GOT3 (cell line): ENCODE data around the gene FAM83F.

Source experiments
- DNase-seq: peaks from one replicate; lab custom pipeline; 2025; ENCODE audit warnings: mixed read lengths; lab: John Stamatoyannopoulos, UW

Gene FAM83F

DNA sequence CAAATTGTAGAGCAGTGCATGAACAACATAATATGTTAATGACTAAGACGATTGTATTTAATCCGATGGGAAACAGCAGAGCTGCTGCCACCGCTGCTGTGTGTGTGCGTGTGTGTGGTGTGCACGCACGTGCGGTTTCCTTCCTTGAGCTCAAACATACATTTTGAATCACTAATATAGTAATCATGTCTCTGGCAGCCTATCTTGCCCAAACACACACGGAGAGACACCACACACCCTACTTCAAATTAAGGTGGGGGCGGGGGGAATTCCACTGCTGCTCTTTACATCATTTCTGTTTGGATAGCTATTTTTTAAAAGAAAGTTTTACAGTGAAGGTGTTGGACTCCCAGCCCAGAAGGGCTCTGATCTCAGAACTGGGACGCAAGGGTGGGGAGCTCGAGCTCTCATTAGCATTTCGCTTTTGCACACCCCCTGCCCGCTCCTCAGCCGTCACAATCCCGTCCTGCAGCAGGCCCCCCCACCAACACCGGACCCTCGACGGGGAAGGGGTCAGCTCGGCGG is 651 bp upstream of the FAM83F start:
- DNase-seq, result no peak

DNA sequence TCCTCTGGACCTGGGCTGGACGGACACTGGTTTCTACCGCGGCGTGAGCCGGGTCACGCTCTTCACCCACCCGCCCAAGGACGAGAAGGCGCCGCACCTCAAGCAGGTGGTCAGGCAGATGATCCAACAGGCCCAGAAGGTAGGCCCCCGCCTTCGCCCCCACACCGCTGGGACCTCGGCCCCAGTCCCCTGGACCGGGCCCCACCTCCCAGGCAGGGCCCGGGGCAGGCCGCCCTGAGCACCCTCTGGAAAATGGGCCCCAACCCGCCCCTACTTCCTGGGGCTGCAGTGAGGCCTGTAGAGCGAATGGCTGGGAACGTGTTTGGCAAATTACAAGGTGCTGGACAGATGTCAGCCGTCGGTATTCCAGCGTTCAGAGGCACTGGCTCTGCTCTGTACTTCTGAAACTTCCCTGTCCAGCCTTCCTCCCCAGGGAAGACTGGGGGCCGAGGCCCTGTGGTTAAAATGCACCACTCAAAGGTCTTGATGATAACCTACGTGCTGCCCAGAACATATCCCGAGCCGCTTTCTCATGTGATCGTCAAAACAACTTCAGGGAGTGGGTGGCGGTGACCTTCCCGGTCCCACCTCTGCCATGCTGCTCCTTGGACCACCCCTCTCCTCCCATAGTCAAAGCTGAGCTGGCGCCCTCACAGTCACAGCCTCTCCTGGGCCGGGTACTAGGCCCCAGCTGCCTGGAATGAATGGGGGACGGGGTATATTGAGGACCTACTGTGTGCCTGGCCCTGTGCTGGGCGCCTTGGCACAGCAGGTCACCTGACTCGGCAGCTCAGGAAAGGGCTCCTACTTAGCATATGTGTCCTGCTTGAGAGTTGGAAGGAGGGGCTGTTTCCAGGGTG is 869 bp downstream of the FAM83F start:
- no peak for DNase-seq

DNA sequence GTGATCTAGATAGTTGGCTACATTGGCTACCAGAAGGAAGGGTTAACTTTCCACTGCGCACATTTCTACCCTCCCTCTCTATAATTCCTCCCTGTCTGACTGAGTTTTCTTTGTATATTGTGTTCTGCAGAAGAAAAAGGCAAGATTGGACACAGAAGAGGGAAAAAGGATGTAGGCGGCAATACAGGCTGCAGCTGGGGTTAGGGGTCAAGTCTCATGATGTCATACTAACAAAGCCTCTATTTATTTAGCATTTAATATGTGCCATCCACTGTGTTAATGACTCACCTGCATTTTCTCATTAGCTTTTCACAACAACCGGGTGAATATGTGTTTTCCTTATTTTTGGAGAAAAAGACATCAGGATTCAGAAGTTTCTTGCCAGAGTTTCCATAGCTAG is 2.0 kb downstream of the FAM83F start:
- DNase-seq, result no peak

DNA sequence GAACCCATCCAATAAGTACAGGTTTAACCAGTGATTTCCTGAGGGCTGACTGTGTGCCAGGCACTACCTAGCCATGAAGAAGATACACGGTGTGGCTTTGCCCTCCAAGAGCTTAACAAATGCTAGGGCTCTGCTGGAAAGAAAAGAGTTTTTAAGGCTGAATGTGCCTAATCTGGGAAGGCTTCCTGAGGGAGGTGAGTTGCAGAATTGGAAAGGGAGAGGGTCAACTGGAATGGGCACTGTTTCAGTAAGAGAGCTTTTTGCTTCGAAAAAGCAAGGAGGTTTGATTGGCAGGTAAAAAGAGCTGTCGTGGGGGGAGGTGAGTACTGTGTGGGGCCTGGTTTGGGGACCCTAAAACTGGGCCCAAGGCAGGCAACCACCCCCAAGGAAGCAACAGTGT is 2.7 kb downstream of the FAM83F start:
- DNase-seq, result no peak

DNA sequence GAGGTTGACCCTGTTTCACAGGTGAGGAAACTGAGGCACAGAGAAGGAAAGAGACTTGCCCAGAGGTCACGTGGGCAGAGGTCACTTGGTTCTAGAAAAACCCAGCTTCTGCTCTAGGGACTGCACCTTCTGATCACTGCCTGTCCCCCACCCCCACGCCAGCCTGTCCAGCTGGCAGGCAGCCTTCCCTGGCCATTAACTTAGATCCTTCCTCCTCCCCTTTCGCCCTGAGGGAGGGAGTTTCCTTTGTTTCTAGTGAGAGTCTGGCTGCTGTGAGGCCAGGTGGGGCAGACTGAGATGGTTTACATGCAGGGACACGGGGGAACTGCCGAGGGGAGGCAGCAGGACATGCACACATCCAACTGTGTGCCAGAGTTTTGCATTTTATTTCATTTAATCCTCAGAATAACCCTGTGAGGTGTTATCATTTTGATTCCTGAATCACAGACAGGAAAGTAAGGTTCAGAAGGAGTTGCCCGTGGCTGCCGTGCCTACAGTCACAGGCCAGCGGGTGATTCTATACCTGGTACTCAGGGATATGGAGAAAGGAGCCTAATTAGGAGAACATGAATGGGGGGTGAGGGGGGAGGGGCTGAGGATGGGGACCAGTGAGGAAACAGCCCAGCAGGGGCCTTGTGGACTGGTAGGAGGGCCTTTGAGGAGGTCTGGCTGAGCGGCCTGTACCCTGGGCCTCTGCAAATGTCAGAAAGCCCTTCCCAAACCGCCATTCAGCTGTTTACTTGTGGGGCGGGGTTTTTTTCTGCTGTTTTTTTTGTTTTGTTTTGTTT is 3.4 kb downstream of the FAM83F start:
- no peak for DNase-seq

DNA sequence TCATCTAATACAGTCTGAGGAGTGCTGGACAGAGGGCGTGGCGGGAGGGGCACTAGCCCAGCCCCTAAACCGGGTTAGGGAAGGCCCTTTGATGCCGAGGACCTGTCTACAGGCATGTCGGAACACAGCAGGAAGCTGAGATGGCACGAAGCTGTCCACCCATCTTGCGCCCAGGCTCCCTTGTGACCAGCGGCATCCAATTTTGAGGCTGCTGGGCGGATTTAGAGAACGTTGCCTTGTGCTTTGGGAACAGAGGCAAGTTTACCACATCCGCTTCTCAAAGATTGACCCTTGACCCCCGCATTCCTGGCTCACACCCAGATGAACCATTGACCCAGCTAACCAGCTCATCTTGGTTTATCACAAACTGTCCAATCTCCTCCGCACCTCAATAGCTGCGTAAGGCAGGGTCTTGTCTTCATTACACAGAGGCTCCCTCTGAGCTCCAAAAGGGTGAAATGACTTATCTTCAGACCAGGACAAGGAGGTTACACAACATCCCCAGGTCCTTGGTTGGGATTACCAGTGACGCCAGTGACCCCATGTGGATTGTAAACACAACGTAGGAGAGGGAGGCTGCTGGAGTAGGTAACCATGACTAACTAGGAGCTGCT is 4.5 kb downstream of the FAM83F start:
- DNase-seq, result no peak

DNA sequence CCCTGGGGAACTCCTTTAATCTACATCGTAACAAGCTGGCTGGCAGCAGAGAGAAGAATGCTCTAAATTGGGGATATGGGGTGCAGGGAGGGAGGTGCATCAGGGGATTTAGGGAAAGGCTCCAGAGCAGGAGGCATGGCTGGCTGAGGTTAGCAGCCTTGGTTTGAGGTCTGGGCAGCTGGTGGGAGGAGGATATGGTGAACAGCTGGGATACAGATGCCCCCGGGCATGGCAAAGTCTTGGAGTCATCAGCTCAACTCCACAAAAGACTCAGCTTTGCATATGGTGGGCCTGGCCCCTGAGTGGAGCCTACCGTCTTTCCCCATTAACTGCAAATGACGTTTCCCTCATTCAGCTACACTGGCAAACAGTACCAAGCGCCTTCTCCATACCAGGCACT is 5.4 kb downstream of the FAM83F start:
- DNase-seq, result no peak

DNA sequence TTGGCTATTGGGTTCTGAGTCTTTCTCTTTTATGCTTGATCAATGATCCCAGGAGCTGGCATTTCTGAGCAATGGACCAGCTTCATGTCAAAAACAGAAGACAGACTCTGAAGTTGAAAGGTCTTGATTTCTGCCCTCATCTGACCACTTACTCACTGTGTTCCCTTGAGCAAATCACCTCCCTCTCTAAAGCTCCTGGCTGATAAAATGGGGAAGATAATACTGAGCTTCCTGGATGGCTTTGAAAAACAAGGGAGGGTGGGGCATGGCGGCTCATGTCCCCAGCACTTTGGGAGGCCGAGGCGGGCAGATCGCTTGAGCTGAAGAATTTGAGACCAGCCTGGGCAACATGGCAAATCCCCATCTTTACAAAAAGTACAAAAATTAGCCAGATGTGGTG is 6.4 kb downstream of the FAM83F start:
- DNase-seq, result no peak

DNA sequence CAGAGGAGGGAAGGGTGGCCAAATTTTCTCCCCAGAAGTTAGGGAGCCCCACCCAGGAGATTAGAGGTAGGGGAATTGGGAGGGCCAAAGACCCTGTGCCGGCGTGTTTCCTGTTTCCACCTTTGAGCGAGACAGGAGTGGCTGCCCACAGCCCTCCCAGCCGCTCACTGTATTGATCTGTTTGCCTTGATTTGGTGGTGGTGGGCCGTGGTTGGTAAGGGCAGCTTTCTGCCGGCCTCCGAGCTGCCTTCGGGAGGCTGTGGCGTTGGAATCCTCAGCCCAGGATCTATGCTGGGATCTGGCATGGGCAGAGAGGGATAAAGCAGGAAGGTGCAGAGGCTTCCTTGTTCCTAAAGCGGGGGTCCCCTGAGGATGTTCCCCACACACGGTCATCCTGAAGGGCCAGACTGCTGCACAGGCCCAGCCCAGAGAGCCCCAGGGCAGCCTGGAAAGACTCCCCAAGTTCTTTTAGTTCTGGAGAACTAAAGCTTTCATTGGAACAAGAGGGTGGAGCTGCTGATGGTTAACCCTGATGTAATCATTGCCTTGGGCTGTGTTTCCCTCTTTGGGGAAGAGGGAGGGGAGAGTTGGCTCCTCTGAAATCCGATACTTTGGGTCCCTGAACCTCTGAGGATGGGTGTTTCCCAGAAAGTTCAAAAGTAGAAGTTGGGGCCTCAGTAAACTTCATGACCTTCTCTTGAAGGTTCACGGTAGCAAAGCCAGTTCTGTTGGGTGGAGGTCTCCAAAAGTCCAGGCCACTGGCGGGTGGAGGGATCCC is 7.2 kb downstream of the FAM83F start:
- DNase-seq, result no peak

DNA sequence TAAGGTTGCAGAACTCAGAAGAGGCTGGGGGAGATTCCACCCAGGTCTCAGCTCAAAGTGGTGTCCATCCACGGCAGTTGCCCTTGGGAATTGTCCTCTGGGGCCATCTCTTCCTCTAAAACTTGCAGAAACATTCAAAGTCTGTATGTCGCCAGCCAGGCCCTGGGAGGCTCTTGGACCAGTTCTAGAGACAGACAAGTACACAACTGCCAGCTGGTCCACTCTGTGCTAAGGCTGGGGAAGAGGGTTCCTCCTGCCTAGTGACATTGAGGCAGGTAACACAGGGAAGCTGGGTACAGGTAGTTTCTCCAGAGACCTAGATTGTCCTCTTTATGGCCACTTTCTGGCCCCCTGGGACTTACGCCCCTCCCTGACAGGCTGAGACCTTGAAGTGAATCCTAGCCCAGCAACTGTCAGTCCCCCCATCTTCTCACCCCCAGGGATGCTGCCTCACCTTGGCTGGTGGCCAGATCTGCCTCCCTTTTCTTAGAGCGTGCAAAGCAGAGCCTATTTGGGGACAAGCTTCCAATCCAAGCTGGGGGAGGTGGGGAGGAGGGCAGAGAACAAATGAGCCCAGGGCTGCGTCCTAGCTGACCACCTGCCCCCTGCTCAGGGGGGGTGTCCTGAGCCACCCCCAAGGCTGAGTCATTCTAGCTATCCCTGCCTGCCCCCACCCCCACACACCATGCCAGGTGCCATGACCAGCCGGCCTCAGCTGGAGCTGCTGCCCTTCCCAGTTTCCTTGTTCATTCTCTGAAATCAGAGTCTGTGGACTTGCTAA is 8.4 kb downstream of the FAM83F start:
- DNase-seq, result no peak

DNA sequence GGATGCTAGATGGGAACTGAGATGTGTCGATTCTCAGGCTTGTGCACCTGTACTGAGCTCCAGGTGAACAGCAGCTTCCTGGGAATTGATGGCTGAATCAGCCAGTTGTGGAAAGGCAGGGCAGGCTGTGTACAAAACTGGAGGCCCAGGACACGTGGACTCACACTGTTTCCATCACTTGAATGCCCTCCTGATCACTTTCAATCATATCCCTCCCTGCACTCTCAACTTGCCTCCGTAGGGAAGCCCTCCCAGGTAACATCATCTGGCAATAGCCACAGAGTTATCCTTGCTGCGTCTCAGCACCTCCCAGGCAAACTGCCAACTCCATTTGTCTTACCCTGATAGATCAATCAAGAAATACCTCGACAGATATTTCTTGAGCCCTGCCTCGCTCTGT is 10.1 kb downstream of the FAM83F start:
- no peak for DNase-seq

DNA sequence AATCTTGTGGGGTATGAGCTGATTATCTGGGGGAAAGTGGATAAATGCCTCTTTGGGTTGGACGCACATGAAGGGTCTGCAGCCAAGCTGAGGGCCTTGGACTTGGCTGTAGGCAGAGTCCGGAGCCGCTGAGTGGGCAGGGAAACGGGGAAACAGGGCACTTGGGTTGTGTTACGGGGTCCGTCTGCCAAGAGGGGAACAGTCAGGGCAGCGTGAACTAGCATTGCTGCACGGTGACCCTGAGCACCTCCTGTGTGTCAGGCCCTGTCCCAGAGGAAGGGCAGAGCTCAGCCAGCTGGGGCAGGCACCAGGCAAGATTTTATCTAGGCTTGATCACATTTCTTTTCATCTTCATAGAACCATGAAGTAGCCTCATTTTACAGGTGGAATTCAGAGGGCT is 11.9 kb downstream of the FAM83F start:
- DNase-seq, result no peak

DNA sequence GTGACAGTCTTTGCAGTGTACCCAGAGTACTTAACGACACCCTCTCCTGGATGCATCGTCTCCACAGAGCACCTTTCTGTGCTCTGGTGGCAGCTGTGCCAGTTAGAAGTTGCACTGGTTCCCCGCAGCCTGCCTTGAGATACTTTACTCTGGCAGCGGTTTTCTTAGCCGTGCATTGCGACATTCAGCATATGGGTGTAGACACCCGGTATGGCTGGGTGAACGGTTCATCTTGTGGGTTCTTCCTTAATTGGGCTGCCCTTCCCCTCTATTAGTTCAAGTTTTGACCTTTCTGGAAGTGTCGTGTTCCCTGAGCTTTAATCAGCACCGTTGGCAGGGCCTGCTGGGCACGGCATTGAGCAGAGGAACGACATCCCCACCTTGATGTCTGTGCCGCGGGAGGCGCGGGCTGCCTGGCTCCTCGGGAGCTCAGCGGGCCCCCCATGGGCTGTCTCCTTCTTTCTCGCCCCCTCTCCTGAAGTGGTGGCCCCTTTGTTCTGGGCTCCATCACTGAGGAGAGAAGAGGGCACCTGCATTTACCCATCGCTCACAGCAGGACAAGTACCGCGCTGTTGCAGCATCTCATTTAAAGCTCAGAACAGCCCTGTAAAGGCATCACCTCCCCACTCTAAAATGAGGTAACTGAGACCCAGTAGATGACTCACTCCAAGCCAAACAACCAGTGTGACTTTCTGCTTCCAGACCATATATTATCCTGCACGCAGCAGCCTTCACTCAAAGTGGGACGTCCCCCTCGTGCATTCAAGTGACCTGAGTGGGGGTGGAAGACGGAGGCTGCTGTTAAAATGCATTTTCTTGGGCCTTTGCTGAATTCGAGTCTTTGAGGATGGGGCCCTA is 13.3 kb downstream of the FAM83F start:
- DNase-seq, result no peak

DNA sequence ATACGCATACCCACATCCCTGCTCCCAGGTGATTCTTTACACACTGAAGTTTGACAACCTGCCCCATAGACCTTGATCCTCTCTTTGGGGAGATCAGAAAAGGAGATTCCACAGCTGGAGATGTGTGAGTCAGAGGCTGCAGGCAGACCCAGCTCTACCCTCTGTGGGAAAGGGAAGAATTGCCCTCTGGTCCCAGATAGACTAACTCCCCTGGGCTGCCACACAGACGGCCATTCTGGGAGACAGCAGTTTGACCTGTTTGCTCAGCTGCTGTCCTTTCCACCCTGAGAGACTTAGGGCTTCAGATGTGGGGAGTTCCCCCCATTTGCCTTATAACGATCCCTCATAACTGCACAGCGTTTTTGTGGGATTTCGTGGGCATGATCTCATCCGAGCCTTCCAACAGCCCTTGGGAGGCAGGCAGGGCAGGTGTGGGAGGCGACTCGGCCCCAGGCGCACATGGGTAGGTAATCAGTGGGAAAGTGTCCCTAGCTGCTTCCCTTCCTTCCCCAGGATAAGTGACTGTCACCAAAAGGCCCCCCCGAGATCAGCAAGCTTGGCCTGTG is 14.1 kb downstream of the FAM83F start:
- no peak for DNase-seq

DNA sequence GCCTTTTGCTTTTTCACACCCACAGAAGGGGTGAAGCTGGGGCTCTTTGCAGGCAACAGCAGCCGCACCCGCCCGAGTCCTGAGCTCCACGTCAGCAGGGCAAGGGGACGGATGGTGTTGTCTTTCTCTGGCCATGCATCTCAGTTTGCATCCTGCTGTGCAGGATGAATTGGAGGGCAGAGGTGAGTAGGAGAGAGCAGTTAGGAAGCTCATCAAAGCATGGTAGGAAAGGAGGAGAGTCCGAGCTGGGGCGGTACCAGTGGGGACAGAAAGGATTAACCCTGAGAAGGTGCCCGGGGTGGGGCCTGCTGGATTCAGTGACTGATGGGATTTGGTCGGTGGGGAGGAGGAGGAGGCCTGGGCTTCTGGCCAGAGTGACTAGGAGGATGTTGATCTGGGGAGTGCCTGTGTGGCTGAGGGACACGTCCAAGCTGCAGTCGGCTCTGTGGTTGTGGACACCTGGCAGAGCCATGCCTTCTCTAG is 14.6 kb downstream of the FAM83F start:
- DNase-seq, result no peak

DNA sequence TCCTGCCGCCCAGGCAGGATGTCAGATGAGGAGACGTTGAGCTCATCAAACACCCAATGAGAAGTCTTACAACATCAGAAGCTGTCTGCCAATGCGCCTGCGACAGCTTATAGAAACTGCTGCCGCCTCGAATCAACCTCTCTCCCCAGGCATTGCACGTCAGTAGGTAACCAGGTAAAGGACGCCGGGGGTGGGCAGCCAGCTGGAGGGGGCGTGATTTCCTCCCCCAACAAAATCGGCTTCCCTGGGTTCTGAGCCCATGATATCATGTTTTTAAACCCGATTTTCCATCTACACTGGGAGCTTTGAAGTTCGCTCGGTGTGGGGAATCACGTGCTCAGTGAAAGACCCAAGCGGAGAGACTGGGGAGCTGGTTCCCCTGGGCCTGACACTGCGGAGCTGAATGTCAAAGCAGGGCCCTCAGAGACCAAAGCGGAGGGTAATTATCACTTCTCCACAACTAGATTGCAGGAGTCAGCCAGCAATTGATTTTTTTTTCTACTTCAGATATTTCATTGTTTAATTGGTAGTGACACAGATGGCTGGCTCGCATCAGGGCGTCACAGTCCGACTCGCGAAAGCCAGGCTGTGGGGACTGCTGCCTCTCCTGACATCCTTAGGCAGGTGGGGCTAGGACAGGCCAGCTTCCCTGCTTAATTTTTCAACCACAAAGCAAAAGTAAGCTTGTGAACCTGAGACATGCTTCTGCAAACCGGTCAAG is 15.4 kb downstream of the FAM83F start:
- no peak for DNase-seq

DNA sequence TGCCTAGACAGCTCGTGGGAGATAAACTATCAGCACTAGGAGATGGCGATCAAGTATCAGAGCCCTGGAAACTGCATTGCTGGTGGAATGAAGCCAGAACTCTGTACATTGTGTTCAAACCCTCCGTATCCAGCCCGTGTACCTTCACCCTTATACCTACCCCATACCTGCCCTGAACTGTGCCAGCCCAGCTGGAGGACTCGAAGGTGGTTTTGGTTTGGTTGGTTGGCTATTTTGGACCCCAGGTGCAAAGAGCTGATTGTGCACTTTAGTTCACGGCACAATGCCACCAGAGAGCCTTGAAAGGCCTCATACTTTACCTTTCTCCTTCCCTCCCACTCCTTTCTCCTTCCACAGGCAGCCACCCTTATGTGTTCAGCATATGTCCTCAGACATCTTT is 16.0 kb downstream of the FAM83F start:
- no peak for DNase-seq

DNA sequence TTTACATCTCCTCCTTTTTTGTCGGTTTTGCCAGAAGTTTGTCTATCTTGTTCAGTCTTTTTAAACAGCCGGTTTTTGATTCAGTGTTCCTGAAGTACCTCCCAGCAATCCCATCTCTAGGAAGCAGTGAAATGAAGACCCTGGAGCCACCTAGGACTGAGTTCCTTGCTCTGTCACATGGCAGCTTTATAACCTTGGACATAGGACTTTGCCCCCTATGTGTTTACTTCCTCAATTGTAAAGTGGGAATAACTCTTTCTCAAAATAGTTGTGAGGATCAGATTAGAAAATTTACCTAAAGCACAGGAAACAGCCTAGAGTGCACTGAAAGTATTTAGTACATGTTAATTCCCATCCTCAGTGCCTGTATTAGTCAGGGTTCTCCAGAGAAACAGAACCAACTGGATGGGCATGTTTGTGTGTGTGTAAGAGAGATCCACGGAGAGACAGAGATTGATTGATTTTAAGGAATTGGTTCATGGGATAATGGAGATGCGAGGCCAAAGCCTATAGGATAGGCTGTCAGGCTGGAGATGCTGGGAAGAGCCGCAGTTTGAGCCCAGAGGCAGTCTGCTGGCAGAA is 20.0 kb downstream of the FAM83F start:
- no peak for DNase-seq
